HPDE6-E6E7 (cell line): ENCODE measurements around the gene ASGR1.

Source experiments
- DNase-seq: peaks from one replicate; pipeline ENCODE4 v3.0.0; 2011; ENCODE audit warnings: missing footprints; ENCODE audit errors: extremely low spot score

Gene ASGR1

GRCh38 chr17:7216242-7217112 is 37.3 kb upstream of the ASGR1 start:
- no peak for DNase-seq

GRCh38 chr17:7215652-7216180 is 36.5 kb upstream of the ASGR1 start:
- no peak for DNase-seq

GRCh38 chr17:7215136-7215638 is 36.0 kb upstream of the ASGR1 start:
- no peak for DNase-seq

GRCh38 chr17:7214300-7215135 is 35.3 kb upstream of the ASGR1 start:
- DNase-seq, result peak; percentile 92

- DNase-seq, result no peak
Observed at GRCh38 chr17:7213895-7214299, 34.7 kb upstream of the ASGR1 start.

GRCh38 chr17:7211491-7212273 is 32.5 kb upstream of the ASGR1 start:
- DNase-seq, result no peak

GRCh38 chr17:7208754-7209460 is 29.7 kb upstream of the ASGR1 start:
- no peak for DNase-seq

- DNase-seq, result no peak
Observed at GRCh38 chr17:7208027-7208571, 28.9 kb upstream of the ASGR1 start.

- no peak for DNase-seq
Observed at GRCh38 chr17:7207120-7208001, 28.2 kb upstream of the ASGR1 start.

- no peak for DNase-seq
Observed at GRCh38 chr17:7205561-7205960, 26.4 kb upstream of the ASGR1 start.

GRCh38 chr17:7204828-7205461 is 25.8 kb upstream of the ASGR1 start:
- DNase-seq, result no peak

GRCh38 chr17:7204336-7204735 is 25.2 kb upstream of the ASGR1 start:
- no peak for DNase-seq

- no peak for DNase-seq
Observed at GRCh38 chr17:7203391-7203790, 24.2 kb upstream of the ASGR1 start.

GRCh38 chr17:7196651-7197401 is 17.7 kb upstream of the ASGR1 start:
- no peak for DNase-seq

- no peak for DNase-seq
Observed at GRCh38 chr17:7195971-7196370, 16.8 kb upstream of the ASGR1 start.

GRCh38 chr17:7192271-7192937 is 13.2 kb upstream of the ASGR1 start:
- DNase-seq, result no peak

GRCh38 chr17:7191571-7192270 is 12.6 kb upstream of the ASGR1 start:
- DNase-seq, result peak; percentile 48
